ENCODE data around the gene BUD13. TPM values are rescaled to one million over a fixed set of nuclear protein-coding genes. Genes with fewer than 3 reads are reported as not detected.

The BUD13 gene
- total and polyA plus RNA-seq, 2 of the 13 experiments (the other 11 are each of a cell fraction or from before 2014, with no cell fraction given) = 13.3 to 25.9 TPM

DNA sequence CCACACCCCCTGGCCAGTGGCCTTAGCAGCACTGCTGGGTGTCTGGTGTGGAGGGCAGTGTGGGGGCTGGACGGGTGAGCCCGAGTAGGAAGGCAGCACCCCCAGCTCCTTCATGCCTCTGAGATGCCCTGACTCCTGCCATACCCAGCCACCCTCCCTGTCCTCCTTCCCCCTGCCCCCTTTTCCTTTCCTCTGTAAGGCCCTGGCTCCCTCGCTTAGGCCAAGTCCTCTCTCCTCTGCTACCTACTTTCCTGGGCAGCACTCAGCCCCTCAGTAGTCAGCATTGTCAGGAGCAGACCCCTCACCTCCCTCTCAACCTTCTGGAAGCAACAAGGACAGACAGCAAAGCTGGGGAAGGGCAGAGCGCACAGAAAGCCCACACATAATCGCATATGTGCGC, 48.0 kb downstream of the BUD13 start (continued):
- TF ChIP-seq YEATS2 (CRISPR knock-in tag; IDR thresholded peaks at IDR 0.05; ENCODE audit: borderline replicate concordance) (no peak), ZNF550 (CRISPR knock-in tag; IDR thresholded peaks at IDR 0.05; ENCODE audit: borderline replicate concordance) (no peak), CENPX (CRISPR knock-in tag; IDR thresholded peaks at IDR 0.05) (no peak)
- TF ChIP-seq, protein P1, sequence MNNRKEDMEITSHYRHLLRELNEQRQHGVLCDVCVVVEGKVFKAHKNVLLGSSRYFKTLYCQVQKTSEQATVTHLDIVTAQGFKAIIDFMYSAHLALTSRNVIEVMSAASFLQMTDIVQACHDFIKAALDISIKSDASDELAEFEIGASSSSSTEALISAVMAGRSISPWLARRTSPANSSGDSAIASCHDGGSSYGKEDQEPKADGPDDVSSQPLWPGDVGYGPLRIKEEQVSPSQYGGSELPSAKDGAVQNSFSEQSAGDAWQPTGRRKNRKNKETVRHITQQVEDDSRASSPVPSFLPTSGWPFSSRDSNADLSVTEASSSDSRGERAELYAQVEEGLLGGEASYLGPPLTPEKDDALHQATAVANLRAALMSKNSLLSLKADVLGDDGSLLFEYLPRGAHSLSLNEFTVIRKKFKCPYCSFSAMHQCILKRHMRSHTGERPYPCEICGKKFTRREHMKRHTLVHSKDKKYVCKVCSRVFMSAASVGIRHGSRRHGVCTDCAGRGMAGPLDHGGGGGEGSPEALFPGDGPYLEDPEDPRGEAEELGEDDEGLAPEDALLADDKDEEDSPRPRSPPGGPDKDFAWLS (CRISPR knock-in tag; IDR thresholded peaks at IDR 0.05; ENCODE audit: borderline replicate concordance) = no peak

DNA sequence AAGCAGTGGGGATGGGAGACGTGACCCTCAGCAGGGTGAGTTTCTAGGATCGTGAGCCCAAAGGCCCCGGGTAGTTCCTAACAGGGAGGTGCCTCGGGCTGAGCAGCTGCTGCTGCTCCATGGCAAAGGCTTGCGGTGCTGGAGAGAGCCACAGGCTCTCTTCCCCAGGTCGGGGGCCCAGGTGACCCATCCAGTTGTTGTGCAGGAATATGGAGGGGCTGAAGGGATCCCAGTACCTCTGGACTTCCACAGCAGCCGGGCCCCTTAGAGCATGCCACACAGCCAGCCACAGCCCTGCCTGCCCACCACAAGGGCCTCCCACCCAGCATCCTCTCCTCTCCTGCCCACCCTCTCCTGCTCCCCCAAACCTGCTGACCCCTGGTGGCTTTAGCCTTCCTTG, 49.3 kb downstream of the BUD13 start:
- ATAC-seq (peak; percentile 30; the same call in 2 of the 3 replicates), FAIRE-seq (no peak), DNase-seq (ENCODE audit: low spot score) (no peak)
- no peaks in the 10 kb centered on the region for H3K79me2 ChIP-seq (ENCODE audit: insufficient read depth, low read length)
- H3K27ac ChIP-seq (ENCODE audit: extremely low read length, insufficient read depth, low read length) = no peak overlapping the region
- H3K27me3 ChIP-seq (ENCODE audit: control insufficient read depth in 1 of 2, insufficient read depth in 2 of 2, low read length in 2 of 2) = peaks cover 6 to 76% of the 10 kb centered on the region in 2 experiments; a peak in 3 of 5 replicates
- no peak overlapping the region for H3K9ac ChIP-seq (ENCODE audit: insufficient read depth, low read depth, low read length)
- no peak overlapping the region for H2AFZ ChIP-seq (ENCODE audit: low read length)
- no peaks in the 10 kb centered on the region for H4K20me1 ChIP-seq (ENCODE audit: insufficient read depth, low read length)
- WGBS (ENCODE audit: low lambda C conversion rate) = 3% methylated on average over 5 of the region's 7 CpGs
- H3K4me3 ChIP-seq (replicated peaks in 1 of 3; ENCODE audit: insufficient read depth in 1 of 3, low read depth in 2 of 3, low read length in 3 of 3) = no peak overlapping the region
- BruUV-seq (replicated peaks) = no TSS peak
- no peak overlapping the region for H3K4me2 ChIP-seq (ENCODE audit: low read depth, low read length)
- H3K4me1 ChIP-seq (ENCODE audit: insufficient read depth, low read length) = no peaks in the 10 kb centered on the region
- H3K36me3 ChIP-seq (replicated peaks in 1 of 2; ENCODE audit: control insufficient read depth in 1 of 2, insufficient read depth in 2 of 2, low read length in 2 of 2) = no peaks in the 10 kb centered on the region
- H3K9me3 ChIP-seq (ENCODE audit: low read length) = no peaks in the 10 kb centered on the region
- TF ChIP-seq ZNF615 (CRISPR knock-in tag; IDR thresholded peaks at IDR 0.05; ENCODE audit: borderline replicate concordance) (no peak), ZNF720 (CRISPR knock-in tag; IDR thresholded peaks at IDR 0.05) (no peak), PHB2 (IDR thresholded peaks at IDR 0.05; ENCODE audit: partially characterized antibody) (no peak), NCOA5 (CRISPR knock-in tag; IDR thresholded peaks at IDR 0.05) (no peak), HNRNPL (IDR thresholded peaks at IDR 0.05; ENCODE audit: low read depth, low read length) (no peak)
- TF ChIP-seq, protein P2, sequence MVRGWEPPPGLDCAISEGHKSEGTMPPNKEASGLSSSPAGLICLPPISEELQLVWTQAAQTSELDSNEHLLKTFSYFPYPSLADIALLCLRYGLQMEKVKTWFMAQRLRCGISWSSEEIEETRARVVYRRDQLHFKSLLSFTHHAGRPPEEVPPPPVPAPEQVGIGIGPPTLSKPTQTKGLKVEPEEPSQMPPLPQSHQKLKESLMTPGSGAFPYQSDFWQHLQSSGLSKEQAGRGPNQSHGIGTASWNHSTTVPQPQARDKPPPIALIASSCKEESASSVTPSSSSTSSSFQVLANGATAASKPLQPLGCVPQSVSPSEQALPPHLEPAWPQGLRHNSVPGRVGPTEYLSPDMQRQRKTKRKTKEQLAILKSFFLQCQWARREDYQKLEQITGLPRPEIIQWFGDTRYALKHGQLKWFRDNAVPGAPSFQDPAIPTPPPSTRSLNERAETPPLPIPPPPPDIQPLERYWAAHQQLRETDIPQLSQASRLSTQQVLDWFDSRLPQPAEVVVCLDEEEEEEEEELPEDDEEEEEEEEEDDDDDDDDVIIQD (CRISPR knock-in tag; IDR thresholded peaks at IDR 0.05; ENCODE audit: low read depth) = no peak
- in situ Hi-C loops (cut with HindIII; ENCODE audit: extremely low pct_ligation_motif_present, low pct_unique_long_range_greater_than_20kb) (no loop called here), intact Hi-C loops (cut with micrococcal nuclease; ENCODE audit: unreplicated experiment) (no loop called here)
- POLR2A ChIA-PET = no interaction called here
- CTCF ChIA-PET (ENCODE audit: low intra/inter-chr PET ratio, low total read pairs) = no interaction called here

Data from HepG2 (cell line).